HCT116 (cell line): ENCODE results near the gene SERPINH1. TPM values are rescaled to one million over a fixed set of nuclear protein-coding genes. Genes with fewer than 3 reads are reported as not detected.

ENCODE experiments used
- ATAC-seq: fragments of 200-7000 bp; cut with Tn5 transposase; 2 replicates; pipeline ENCODE4 v1.9.1; 2020; ENCODE audit warnings: mild to moderate bottlenecking, moderate library complexity
- BruUV-seq: library from RNA; stranded (reverse); fragments of 400-500 nt; replicated peaks from 2 replicates; lab custom pipeline; 2021; lab: Mats Ljungman, UMichigan
- CTCF ChIA-PET: fragments of 300-600 bp; sonication (Branson Sonifier 250); formaldehyde crosslinking; loops from one replicate; lab custom pipeline; 2021; ENCODE audit warnings: antibody characterized with exemption; lab: Charles Lee
- POLR2A ChIA-PET: fragments of 300-600, 350-600 bp; sonication (Branson Sonifier 250); formaldehyde crosslinking; loops from one replicate; lab custom pipeline; 2021; ENCODE audit warnings: antibody characterized with exemption; lab: Charles Lee
- RAD21 ChIA-PET, 2 experiments: fragments of 300-600 bp; sonication (Branson Sonifier 250); formaldehyde crosslinking; loops; one replicate each; lab custom pipeline; 2023; ENCODE audit warnings: low total read pairs in 2 of 2; ENCODE audit not compliant: uncharacterized antibody in 2 of 2, unreplicated experiment in 2 of 2, low non-redundant PET in 1 of 2; lab: Charles Lee
- DNase-seq: peaks from one replicate; pipeline ENCODE4 v3.0.0-alpha.2; 2010; ENCODE audit warnings: low read depth, low spot score
- H2AFZ ChIP-seq: fragments of 200-600 bp; shearing (Covaris generic), sonication (generic); 2 replicates; pipeline ENCODE4 v1.6.1; 2017; ENCODE audit warnings: low read depth, mixed run types, mixed read lengths, antibody characterized with exemption, low read length; ENCODE audit not compliant: poor library complexity, severe bottlenecking
- H3K27ac ChIP-seq: 2 replicates; pipeline ENCODE4 v1.5.1; 2012; ENCODE audit warnings: low read depth, low read length
- H3K27me3 ChIP-seq: fragments of 200-600 bp; sonication (generic); 2 replicates; pipeline ENCODE4 v1.6.1; 2016; ENCODE audit warnings: mixed run types, low read length, mixed read lengths; ENCODE audit not compliant: insufficient read depth
- H3K36me3 ChIP-seq, 2 experiments: fragments of 200-500 bp in 1 of 2; fragments of 200-600 bp in 1 of 2; sonication (Bioruptor generic) in 1 of 2; sonication (generic) in 1 of 2; 2 replicates each; pipeline versions ENCODE4 v1.5.1 to v1.6.1; 2014 to 2016; ENCODE audit warnings: low read length in 2 of 2, inconsistent platforms in 1 of 2, mixed read lengths in 1 of 2, mixed run types in 1 of 2; ENCODE audit not compliant: insufficient read depth in 2 of 2, control insufficient read depth in 1 of 2
- H3K4me1 ChIP-seq, 2 experiments: fragments of 200-600 bp in 1 of 2; sonication (generic) in 1 of 2; 2 replicates each; pipeline versions ENCODE4 v1.5.1 to v1.6.1; 2012 to 2017; ENCODE audit warnings: low read length in 2 of 2, inconsistent platforms in 1 of 2, mild to moderate bottlenecking in 1 of 2, mixed read lengths in 1 of 2, mixed run types in 1 of 2, moderate library complexity in 1 of 2; ENCODE audit not compliant: insufficient read depth in 2 of 2, control insufficient read depth in 1 of 2
- H3K4me2 ChIP-seq: fragments of 200-600 bp; sonication (generic); 2 replicates; pipeline ENCODE4 v1.6.1; 2017; ENCODE audit warnings: mixed run types, low read length, mixed read lengths
- H3K4me3 ChIP-seq, 2 experiments: fragments of 200-600 bp in 1 of 2; sonication (generic) in 1 of 2; replicated peaks in 1 of 2; 2 replicates each; pipeline ENCODE4 v1.5.1; 2011 to 2016; ENCODE audit warnings: low read length in 2 of 2, control low read depth in 1 of 2, low read depth in 1 of 2, mild to moderate bottlenecking in 1 of 2, mixed read lengths in 1 of 2, mixed run types in 1 of 2
- H3K79me2 ChIP-seq: fragments of 200-600 bp; sonication (generic); 2 replicates; pipeline ENCODE4 v1.6.1; 2017; ENCODE audit warnings: mild to moderate bottlenecking, mixed run types, low read length, moderate library complexity, mixed read lengths; ENCODE audit not compliant: insufficient read depth
- H3K9ac ChIP-seq: fragments of 200-600 bp; sonication (generic); 2 replicates; pipeline ENCODE4 v1.6.1; 2016; ENCODE audit warnings: low read length, mixed read lengths
- H3K9me2 ChIP-seq: fragments of 200-600 bp; sonication (generic), shearing (Covaris generic); 2 replicates; pipeline ENCODE4 v1.6.1; 2017; ENCODE audit warnings: mixed run types, mild to moderate bottlenecking, moderate library complexity; ENCODE audit not compliant: insufficient read depth
- H3K9me3 ChIP-seq, 2 experiments: fragments of 200-500 bp in 1 of 2; fragments of 200-600 bp in 1 of 2; sonication (Bioruptor generic) in 1 of 2; sonication (generic) in 1 of 2; 2 replicates each; pipeline ENCODE4 v1.6.1; 2014 to 2017; ENCODE audit warnings: low read length in 2 of 2, mixed read lengths in 2 of 2, inconsistent platforms in 1 of 2, low read depth in 1 of 2, mild to moderate bottlenecking in 1 of 2, mixed run types in 1 of 2, moderate library complexity in 1 of 2; ENCODE audit not compliant: control insufficient read depth in 1 of 2, insufficient read depth in 1 of 2
- H4K20me1 ChIP-seq: fragments of 200-600 bp; sonication (generic), shearing (Covaris generic); 2 replicates; pipeline ENCODE4 v1.6.1; 2017; ENCODE audit warnings: mixed run types, mild to moderate bottlenecking, moderate library complexity; ENCODE audit not compliant: insufficient read depth
- CBX3 ChIP-seq: IDR thresholded peaks from 2 replicates; pipeline ENCODE4 v1.6.1; 2012; ENCODE audit warnings: low read depth
- CEBPB ChIP-seq: IDR thresholded peaks from 2 replicates; pipeline ENCODE4 v1.6.1; 2012; ENCODE audit warnings: low read depth
- EGR1 ChIP-seq: IDR thresholded peaks from 2 replicates; pipeline ENCODE4 v1.6.1; 2012; ENCODE audit warnings: low read depth
- JUND ChIP-seq: IDR thresholded peaks from 2 replicates; pipeline ENCODE4 v1.6.1; 2012
- SIN3A ChIP-seq: IDR thresholded peaks from 2 replicates; pipeline ENCODE4 v1.6.1; 2012; ENCODE audit warnings: low read depth
- intact Hi-C: fragments of 100-400 bp; cut with micrococcal nuclease; formaldehyde crosslinking; loops from 2 replicates; pipeline ENCODE4 v1.10.0; 2022
- total RNA-seq: library from RNA; stranded (reverse); gene quantifications from one replicate; pipeline ENCODE4 v1.2.1, GENCODE V29; 2021; ENCODE audit not compliant: unreplicated experiment
- TF ChIP-seq, protein P1 (sequence below): IDR thresholded peaks from 2 replicates; pipeline ENCODE4 v1.6.1; 2012
- TF ChIP-seq, protein P2 (sequence below): IDR thresholded peaks from 2 replicates; pipeline ENCODE4 v1.6.1; 2012
- TF ChIP-seq, protein P3 (sequence below), 3 experiments: fragments of 200-600 bp in 1 of 3; sonication (generic) in 1 of 3; IDR thresholded peaks in 2 of 3; conservative IDR thresholded peaks in 1 of 3; 2 replicates each; pipeline ENCODE4 v1.5.1; 2012 to 2017; ENCODE audit warnings: low read depth in 2 of 3, low read length in 2 of 3, antibody characterized with exemption in 1 of 3, borderline replicate concordance in 1 of 3, control low read depth in 1 of 3, mild to moderate bottlenecking in 1 of 3, mixed read lengths in 1 of 3, mixed run types in 1 of 3, moderate library complexity in 1 of 3; ENCODE audit not compliant: insufficient read depth in 1 of 3

SERPINH1 gene
- total RNA-seq, 1 experiment from 2014 or later, result 84.9 TPM

DNA sequence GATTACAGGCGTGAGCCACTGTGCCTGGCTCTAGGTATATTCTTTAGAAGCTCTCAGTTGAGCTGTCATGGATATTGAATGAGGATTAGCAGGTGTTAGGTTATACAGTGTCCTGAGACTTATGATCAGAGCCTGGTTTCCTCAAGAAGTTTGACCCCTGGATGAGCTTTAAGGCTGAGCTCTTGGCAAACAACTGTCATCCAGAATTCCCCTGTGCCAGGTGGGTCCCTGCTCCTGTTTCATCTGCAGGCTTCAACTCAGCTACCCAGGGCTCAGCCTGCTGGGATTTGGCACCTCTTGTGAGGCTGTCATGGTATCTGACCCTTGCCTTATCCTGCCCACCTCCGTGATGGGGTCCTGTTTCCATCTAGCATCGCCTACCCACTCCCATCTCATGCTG lies 24.3 kb downstream of the SERPINH1 start:
- no peak for DNase-seq
- no peak for TF ChIP-seq SIN3A
- no peak for TF ChIP-seq JUND
- TF ChIP-seq, protein P1, sequence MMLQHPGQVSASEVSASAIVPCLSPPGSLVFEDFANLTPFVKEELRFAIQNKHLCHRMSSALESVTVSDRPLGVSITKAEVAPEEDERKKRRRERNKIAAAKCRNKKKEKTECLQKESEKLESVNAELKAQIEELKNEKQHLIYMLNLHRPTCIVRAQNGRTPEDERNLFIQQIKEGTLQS, result no peak
- TF ChIP-seq CBX3, result no peak
- TF ChIP-seq EGR1, result no peak
- TF ChIP-seq, protein P2, sequence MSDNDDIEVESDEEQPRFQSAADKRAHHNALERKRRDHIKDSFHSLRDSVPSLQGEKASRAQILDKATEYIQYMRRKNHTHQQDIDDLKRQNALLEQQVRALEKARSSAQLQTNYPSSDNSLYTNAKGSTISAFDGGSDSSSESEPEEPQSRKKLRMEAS, result no peak
- TF ChIP-seq CEBPB, result no peak
- H2AFZ ChIP-seq, result no peak overlapping the region
- H3K27ac ChIP-seq, result no peak overlapping the region
- ChIA-PET RAD21 (no interaction called here), POLR2A (interaction anchor here (0.7 kb wide), 1 partner anchor 118 kb away, joined by 3 read pairs; no protein-coding TSS in a partner anchor), CTCF (interaction anchor here (1.3 kb wide), 1 partner anchor 11 kb away, joined by 6 read pairs; no protein-coding TSS in a partner anchor)
- H3K36me3 ChIP-seq, result no peaks in the 10 kb centered on the region
- H4K20me1 ChIP-seq, result no peaks in the 10 kb centered on the region
- no peak for ATAC-seq
- no TSS peak for BruUV-seq
- H3K9me2 ChIP-seq, result no peaks in the 10 kb centered on the region
- no peak overlapping the region for H3K9ac ChIP-seq
- no peaks in the 10 kb centered on the region for H3K9me3 ChIP-seq
- intact Hi-C loops, result no loop called here
- H3K4me2 ChIP-seq, result no peak overlapping the region
- no peak overlapping the region for H3K4me3 ChIP-seq
- H3K4me1 ChIP-seq, result no peaks in the 10 kb centered on the region
- no peaks in the 10 kb centered on the region for H3K79me2 ChIP-seq
- H3K27me3 ChIP-seq, result no peaks in the 10 kb centered on the region

DNA sequence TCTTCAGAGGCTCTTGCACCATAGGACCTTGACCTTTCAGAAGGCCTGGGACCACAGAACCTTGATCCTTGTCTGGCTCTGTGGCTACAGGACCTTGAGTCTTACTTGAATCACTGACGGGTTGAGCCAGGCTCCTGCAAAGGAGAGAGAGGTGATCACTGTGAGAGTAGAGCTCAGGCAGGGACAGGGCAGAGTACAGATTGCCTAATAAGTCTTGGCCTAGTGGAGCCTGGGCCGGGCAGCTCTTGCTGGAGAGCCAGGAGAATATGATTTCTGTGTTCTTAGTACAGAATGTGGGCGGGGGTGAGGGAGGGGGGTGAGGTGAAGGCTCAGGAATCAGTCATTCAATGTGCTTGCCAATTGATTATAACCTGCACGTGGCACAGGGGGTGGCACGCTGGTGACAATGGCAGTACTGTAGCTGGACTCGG lies 26.0 kb downstream of the SERPINH1 start:
- no peak overlapping the region for H2AFZ ChIP-seq
- POLR2A ChIA-PET, result no interaction called here
- TF ChIP-seq, protein P3, sequence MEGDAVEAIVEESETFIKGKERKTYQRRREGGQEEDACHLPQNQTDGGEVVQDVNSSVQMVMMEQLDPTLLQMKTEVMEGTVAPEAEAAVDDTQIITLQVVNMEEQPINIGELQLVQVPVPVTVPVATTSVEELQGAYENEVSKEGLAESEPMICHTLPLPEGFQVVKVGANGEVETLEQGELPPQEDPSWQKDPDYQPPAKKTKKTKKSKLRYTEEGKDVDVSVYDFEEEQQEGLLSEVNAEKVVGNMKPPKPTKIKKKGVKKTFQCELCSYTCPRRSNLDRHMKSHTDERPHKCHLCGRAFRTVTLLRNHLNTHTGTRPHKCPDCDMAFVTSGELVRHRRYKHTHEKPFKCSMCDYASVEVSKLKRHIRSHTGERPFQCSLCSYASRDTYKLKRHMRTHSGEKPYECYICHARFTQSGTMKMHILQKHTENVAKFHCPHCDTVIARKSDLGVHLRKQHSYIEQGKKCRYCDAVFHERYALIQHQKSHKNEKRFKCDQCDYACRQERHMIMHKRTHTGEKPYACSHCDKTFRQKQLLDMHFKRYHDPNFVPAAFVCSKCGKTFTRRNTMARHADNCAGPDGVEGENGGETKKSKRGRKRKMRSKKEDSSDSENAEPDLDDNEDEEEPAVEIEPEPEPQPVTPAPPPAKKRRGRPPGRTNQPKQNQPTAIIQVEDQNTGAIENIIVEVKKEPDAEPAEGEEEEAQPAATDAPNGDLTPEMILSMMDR (IDR thresholded peaks at IDR 0.05 in 2 of 3, conservative IDR thresholded peaks at IDR 0.05 in 1 of 3; ENCODE audit: borderline replicate concordance in 1 of 3, insufficient read depth in 1 of 3, low read depth in 2 of 3, low read length in 2 of 3), result no peak
- TF ChIP-seq CEBPB (no peak), JUND (no peak)
- H4K20me1 ChIP-seq, result no peaks in the 10 kb centered on the region
- H3K4me3 ChIP-seq, result no peak overlapping the region
- no peak overlapping the region for H3K27ac ChIP-seq
- no peaks in the 10 kb centered on the region for H3K4me1 ChIP-seq
- BruUV-seq, result no TSS peak
- no peaks in the 10 kb centered on the region for H3K9me2 ChIP-seq
- H3K4me2 ChIP-seq, result no peak overlapping the region
- no peaks in the 10 kb centered on the region for H3K9me3 ChIP-seq
- no peaks in the 10 kb centered on the region for H3K79me2 ChIP-seq
- peaks cover 2% of the 10 kb centered on the region; the same call in 1 of the 2 replicates for H3K27me3 ChIP-seq
- ATAC-seq, result no peak
- H3K9ac ChIP-seq, result no peak overlapping the region
- intact Hi-C loops, result no loop called here
- DNase-seq, result no peak
- RAD21 ChIA-PET, result interaction anchor here in 1 of 2 experiments (0.6 kb wide), 1 partner anchor 135 kb away, joined by 10 read pairs; no protein-coding TSS in a partner anchor
- CTCF ChIA-PET, result interaction anchor here (0.6 to 1.7 kb wide), 2 partner anchors 8 to 10 kb away, joined by 3 to 8 read pairs; no protein-coding TSS in a partner anchor
- H3K36me3 ChIP-seq, result no peaks in the 10 kb centered on the region
